ENCODE results near the gene C2CD5. TPM values are rescaled to one million over a fixed set of nuclear protein-coding genes. Genes with fewer than 3 reads are reported as not detected.

C2CD5 gene
- total and polyA plus RNA-seq, 4 donors = 13.4 to 81.2 (median 24.6) TPM

- DNase-seq (no peak), ATAC-seq (ENCODE audit: insufficient read depth, low FRiP score) (no peak)
- Histone ChIP-seq H3K36me3 (ENCODE audit: control insufficient read depth in 4 of 4, insufficient read depth in 4 of 4, low read length in 4 of 4) (no peaks in the 10 kb centered on the region), H3K27me3 (ENCODE audit: control insufficient read depth in 3 of 3, insufficient read depth in 3 of 3, low read length in 2 of 3) (no peaks in the 10 kb centered on the region), H3K9ac (ENCODE audit: insufficient read depth in 1 of 2, low read length in 2 of 2) (no peak overlapping the region), H3K4me1 (ENCODE audit: control insufficient read depth in 5 of 5, insufficient read depth in 5 of 5, low read length in 5 of 5) (peaks cover 0 to 34% (median 14%) of the 10 kb centered on the region in 5 donors), H3K27ac (ENCODE audit: low read depth in 1 of 2, low read length in 1 of 2) (no peak overlapping the region), H3K9me3 (ENCODE audit: control insufficient read depth in 4 of 4, insufficient read depth in 3 of 4, low read length in 3 of 4) (no peaks in the 10 kb centered on the region), H3K4me3 (no peak overlapping the region)
- TF ChIP-seq, protein P1, sequence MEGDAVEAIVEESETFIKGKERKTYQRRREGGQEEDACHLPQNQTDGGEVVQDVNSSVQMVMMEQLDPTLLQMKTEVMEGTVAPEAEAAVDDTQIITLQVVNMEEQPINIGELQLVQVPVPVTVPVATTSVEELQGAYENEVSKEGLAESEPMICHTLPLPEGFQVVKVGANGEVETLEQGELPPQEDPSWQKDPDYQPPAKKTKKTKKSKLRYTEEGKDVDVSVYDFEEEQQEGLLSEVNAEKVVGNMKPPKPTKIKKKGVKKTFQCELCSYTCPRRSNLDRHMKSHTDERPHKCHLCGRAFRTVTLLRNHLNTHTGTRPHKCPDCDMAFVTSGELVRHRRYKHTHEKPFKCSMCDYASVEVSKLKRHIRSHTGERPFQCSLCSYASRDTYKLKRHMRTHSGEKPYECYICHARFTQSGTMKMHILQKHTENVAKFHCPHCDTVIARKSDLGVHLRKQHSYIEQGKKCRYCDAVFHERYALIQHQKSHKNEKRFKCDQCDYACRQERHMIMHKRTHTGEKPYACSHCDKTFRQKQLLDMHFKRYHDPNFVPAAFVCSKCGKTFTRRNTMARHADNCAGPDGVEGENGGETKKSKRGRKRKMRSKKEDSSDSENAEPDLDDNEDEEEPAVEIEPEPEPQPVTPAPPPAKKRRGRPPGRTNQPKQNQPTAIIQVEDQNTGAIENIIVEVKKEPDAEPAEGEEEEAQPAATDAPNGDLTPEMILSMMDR (IDR thresholded peaks at IDR 0.05; ENCODE audit: control extremely low read depth, extremely low read depth) = no peak
- 84 to 87% methylated on average over 3 of the region's 3 CpGs for WGBS, 2 donors
Observed at GRCh38 chr12:22413592-22413991, 130.8 kb downstream of the C2CD5 start.

DNA sequence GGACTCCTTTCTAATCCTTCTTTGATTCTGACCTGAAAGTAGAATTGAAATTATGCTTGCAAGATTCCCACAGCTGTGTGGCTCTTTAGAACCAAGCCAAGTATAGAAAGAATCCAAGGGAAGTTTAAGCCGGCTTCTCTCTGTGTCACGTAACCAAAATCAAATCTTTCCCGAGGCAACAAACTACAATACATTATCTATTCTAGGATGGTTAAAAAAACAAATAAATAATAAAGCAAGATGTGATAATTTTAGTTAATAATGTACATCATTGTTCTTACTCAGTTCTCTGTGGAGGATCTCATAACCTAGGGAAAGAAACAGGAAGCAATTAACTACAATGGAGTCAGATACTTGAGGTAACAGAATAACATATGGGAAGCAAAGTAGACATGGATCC is 131.8 kb downstream of the C2CD5 start:
- H3K4me3 ChIP-seq = no peak overlapping the region
- no peaks in the 10 kb centered on the region for H3K36me3 ChIP-seq (ENCODE audit: control insufficient read depth in 4 of 4, insufficient read depth in 4 of 4, low read length in 4 of 4)
- no peak overlapping the region for H3K27ac ChIP-seq (ENCODE audit: low read depth in 1 of 2, low read length in 1 of 2)
- ATAC-seq (ENCODE audit: insufficient read depth, low FRiP score) (no peak), DNase-seq (no peak)
- H3K9ac ChIP-seq (ENCODE audit: insufficient read depth in 1 of 2, low read length in 2 of 2) = no peak overlapping the region
- WGBS, 2 donors = 82 to 91% methylated on average over 3 of the region's 3 CpGs
- H3K27me3 ChIP-seq (ENCODE audit: control insufficient read depth in 3 of 3, insufficient read depth in 3 of 3, low read length in 2 of 3) = no peaks in the 10 kb centered on the region
- H3K9me3 ChIP-seq (ENCODE audit: control insufficient read depth in 4 of 4, insufficient read depth in 3 of 4, low read length in 3 of 4) = no peaks in the 10 kb centered on the region
- TF ChIP-seq, protein P1 (IDR thresholded peaks at IDR 0.05; ENCODE audit: control extremely low read depth, extremely low read depth) = no peak
- H3K4me1 ChIP-seq (ENCODE audit: control insufficient read depth in 5 of 5, insufficient read depth in 5 of 5, low read length in 5 of 5) = peaks cover 0 to 38% (median 17%) of the 10 kb centered on the region in 5 donors

- peak; percentile 7 for ATAC-seq (ENCODE audit: insufficient read depth, low FRiP score)
- no peak overlapping the region for H3K4me3 ChIP-seq
- no peaks in the 10 kb centered on the region for H3K36me3 ChIP-seq (ENCODE audit: control insufficient read depth in 4 of 4, insufficient read depth in 4 of 4, low read length in 4 of 4)
- no peaks in the 10 kb centered on the region for H3K27me3 ChIP-seq (ENCODE audit: control insufficient read depth in 3 of 3, insufficient read depth in 3 of 3, low read length in 2 of 3)
- H3K9me3 ChIP-seq (ENCODE audit: control insufficient read depth in 4 of 4, insufficient read depth in 3 of 4, low read length in 3 of 4) = no peaks in the 10 kb centered on the region
- H3K4me1 ChIP-seq (ENCODE audit: control insufficient read depth in 5 of 5, insufficient read depth in 5 of 5, low read length in 5 of 5) = peaks cover 0 to 20% (median 7%) of the 10 kb centered on the region in 5 donors
- peak in 1 of 3 donors; percentile 55 for DNase-seq
- TF ChIP-seq, protein P1 (IDR thresholded peaks at IDR 0.05; ENCODE audit: control extremely low read depth, extremely low read depth) = no peak
- no peak overlapping the region for H3K27ac ChIP-seq (ENCODE audit: low read depth in 1 of 2, low read length in 1 of 2)
- H3K9ac ChIP-seq (ENCODE audit: insufficient read depth in 1 of 2, low read length in 2 of 2) = no peak overlapping the region
- 52 to 88% methylated on average over 3 of the region's 3 CpGs for WGBS, 2 donors
Observed at GRCh38 chr12:22410486-22410885, 133.9 kb downstream of the C2CD5 start.
